Retinal pigment epithelial cell (primary cell): ENCODE measurements around the gene AHCYL1.

Experiments used
- DNase-seq: peaks from one replicate; pipeline ENCODE4 v3.0.0-alpha.2; 2010; ENCODE audit warnings: low read depth
- H3K4me3 ChIP-seq: 2 replicates; pipeline ENCODE4 v1.5.1; 2011; ENCODE audit warnings: mild to moderate bottlenecking, low read length, control low read depth, moderate library complexity
- CTCF ChIP-seq: conservative IDR thresholded peaks from 2 replicates; pipeline ENCODE4 v1.5.1; 2011; ENCODE audit warnings: low read depth, low read length, control low read depth, inconsistent platforms

The AHCYL1 gene

GRCh38 chr1:109996476-109996875 lies 11.9 kb downstream of the AHCYL1 start:
- no peak for TF ChIP-seq CTCF
- H3K4me3 ChIP-seq, result no peak overlapping the region
- DNase-seq, result no peak

- no peak overlapping the region for H3K4me3 ChIP-seq
- DNase-seq, result no peak
- TF ChIP-seq CTCF, result no peak
These were observed 12.8 kb downstream of the AHCYL1 start for GRCh38 chr1:109997204-109997866.

GRCh38 chr1:109997867-109998229 lies 13.3 kb downstream of the AHCYL1 start:
- H3K4me3 ChIP-seq, result no peak overlapping the region
- DNase-seq, result no peak
- no peak for TF ChIP-seq CTCF

- no peak overlapping the region for H3K4me3 ChIP-seq
- DNase-seq, result no peak
- no peak for TF ChIP-seq CTCF
These were observed 18.1 kb downstream of the AHCYL1 start for GRCh38 chr1:110002695-110003094.

- DNase-seq, result peak; percentile 74
- H3K4me3 ChIP-seq, result peak overlapping the region; percentile 3
- TF ChIP-seq CTCF, result no peak
These were observed 19.3 kb downstream of the AHCYL1 start for GRCh38 chr1:110003747-110004428.

GRCh38 chr1:110004583-110004982 lies 20.0 kb downstream of the AHCYL1 start:
- peak overlapping the region; percentile 3 for H3K4me3 ChIP-seq
- no peak for DNase-seq
- no peak for TF ChIP-seq CTCF

- TF ChIP-seq CTCF, result no peak
- no peak for DNase-seq
- no peak overlapping the region for H3K4me3 ChIP-seq
These were observed 21.4 kb downstream of the AHCYL1 start for GRCh38 chr1:110005971-110006370.
